GM21825 (cell line): ENCODE measurements around the gene NGEF.
"Not testable (repeated sequence)": the region's sequence is repeated elsewhere in the genome, so short reads cannot be mapped to it uniquely, and the experiment has no call there.

ENCODE experiments used
- ATAC-seq: cut with Tn5 transposase; IDR thresholded peaks from one replicate; pipeline ENCODE4 v1.9.1; 2021; ENCODE audit warnings: mild to moderate bottlenecking, moderate library complexity; ENCODE audit not compliant: unreplicated experiment

Gene NGEF

GRCh38 chr2:232873909-232874641 lies 139.0 kb downstream of the NGEF start:
- no peak for ATAC-seq

DNA sequence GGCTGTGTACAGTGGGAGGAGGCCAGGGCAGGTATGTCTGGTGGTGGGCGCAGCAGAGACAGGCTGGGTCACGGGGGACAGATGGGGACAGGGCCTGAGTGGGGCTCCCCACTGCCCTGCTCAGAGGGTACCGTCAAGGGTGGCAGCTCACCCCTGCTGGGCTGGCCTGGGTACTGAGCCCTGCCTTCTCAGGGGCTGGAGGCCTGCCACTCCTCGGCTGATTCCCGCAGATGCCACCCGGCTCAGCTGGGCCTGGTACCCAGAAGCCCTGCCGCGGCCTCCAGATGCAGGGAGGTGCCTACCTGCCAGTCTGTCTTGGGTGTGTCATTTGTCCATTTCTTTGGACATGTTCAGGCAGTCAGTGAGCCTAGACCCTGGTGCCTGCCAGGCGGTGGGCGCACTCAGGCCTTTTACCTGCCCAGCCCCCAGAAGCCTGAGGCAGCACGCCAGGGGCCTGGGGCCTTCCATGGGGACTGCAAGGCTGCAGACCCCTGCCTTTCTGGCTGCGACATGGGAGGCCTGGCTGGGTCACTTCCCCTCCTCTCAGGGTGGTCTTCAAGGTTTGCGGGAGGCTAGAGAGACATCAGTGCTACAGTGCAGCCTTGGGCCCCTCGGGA lies 139.7 kb downstream of the NGEF start:
- ATAC-seq, result no peak

GRCh38 chr2:232872826-232873225 lies 140.2 kb downstream of the NGEF start:
- no peak for ATAC-seq

DNA sequence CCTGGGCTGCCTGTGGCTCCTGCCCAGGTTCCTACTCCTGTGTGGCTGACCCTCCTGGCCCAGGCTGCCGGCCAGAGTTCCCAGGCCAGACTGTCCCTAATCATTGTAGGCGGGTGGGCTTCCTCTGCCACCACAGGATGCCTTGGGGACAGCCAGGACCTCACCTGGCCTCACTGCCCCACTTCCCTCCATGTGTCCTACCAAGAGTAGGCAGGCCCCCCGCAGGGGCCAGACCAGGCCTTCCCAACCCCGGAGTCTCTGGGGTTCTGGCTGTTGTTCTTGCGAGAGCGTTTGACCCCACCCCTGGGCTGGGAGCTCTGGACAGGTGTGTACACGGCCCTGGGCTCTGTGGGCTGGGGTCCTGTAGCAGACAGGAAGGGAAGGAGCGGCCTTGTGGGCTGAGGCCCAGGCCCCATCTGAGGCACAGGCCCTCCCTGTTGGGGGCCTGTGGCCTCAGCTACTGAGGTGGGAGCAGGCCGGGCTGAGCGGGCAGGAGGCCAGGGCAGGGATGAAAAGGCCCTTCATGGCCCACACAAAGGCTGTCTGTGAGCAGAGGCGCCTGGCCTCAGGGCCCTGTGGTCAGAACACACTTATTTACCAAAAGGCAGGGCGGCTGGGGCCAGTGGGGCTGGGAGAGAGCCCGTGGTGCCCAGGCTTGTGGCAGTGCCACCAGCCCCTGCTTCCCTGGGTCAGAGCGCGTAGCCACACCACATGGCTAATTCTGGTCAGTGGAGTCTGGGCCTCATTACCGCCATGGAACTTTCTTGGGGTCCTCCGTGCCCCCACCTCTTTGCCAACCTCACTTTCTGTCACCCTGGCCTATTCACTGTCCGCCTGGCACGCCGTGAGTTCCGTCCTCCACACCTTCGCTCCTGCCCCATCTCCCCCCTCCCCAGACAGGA lies 141.0 kb downstream of the NGEF start:
- ATAC-seq, result no peak

GRCh38 chr2:232871418-232871834 lies 141.6 kb downstream of the NGEF start:
- no peak for ATAC-seq

GRCh38 chr2:232870766-232871371 lies 142.2 kb downstream of the NGEF start:
- no peak for ATAC-seq

DNA sequence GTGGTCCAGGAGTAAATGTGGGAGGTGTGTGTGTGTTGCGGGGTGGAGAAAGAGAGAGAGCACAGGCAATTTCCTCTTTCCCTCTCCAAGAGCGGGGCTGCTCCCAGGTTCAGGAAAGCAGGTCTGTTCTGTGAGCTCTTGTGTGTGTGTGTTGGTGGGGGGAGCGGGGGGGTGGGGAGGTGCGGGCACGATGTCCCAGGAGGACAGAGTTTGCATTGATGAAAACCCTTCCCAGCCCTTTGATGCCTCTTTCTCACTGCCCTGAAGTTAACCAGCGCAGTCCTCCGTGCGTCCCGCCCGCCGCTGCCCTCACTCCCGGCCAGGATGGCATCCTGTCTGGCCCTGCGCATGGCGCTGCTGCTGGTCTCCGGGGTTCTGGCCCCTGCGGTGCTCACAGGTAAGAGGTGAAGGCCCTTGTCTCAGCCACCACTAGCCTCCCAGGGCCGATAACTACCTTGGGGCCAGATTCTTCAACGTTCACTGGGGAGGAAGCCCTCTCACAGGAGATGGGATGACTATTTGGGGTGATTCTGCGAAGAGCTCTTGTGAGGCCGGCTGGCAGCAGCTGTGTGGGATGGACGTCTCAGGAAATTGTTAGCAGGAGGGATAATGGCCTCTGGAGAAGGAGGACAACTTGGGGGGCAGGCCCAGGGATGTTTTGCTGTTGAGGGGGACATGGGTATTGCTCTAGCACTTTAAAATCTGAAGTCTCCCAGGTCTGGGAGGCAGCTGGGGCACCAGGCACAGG lies 142.9 kb downstream of the NGEF start, which contains the start of gene SNORC:
Gene SNORC (plus strand): TSS at position 247 of the 748 bp plus-strand sequence. CDS start 78 bp downstream, at position 325.
- ATAC-seq, result no peak

GRCh38 chr2:232869138-232870017 lies 143.7 kb downstream of the NGEF start:
- ATAC-seq, result no peak

- no peak for ATAC-seq
These were observed 147.0 kb downstream of the NGEF start for GRCh38 chr2:232866104-232866503.

GRCh38 chr2:232865165-232865564 lies 147.9 kb downstream of the NGEF start:
- no peak for ATAC-seq

- no peak for ATAC-seq
These were observed 149.1 kb downstream of the NGEF start for GRCh38 chr2:232863996-232864395.

GRCh38 chr2:232861353-232861752 lies 151.7 kb downstream of the NGEF start:
- ATAC-seq, result no peak

DNA sequence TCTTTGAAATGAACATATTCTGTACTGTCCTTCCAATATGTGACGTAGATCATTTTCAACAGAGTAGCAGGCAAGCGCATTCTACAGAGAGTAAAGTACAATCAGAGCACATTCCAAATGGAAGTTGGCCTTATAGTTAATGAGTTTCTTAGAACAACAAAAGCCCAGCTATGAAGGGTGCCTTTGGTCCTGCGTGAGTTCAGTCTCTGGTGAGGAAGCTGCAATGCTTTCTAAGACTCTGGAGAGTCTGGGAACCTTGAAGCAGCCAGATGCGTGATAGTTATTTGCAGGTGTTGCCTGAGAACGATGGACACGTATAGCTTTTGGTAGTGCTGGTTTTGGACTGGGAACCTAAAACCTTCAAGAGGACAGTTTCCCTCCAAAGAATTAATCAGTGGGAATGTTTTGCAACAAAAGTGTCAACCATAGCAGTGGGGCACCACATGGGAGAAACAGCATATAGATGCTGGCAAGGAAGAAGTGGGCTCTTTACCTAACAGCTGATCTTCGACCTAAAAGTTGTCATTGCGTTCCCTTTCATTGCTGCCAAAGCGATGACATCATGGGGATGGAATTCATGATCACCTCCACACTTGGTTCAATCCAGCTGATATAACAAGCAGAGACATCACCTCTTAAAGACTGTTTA lies 152.3 kb downstream of the NGEF start:
- ATAC-seq, result no peak

GRCh38 chr2:232859385-232859916 lies 153.6 kb downstream of the NGEF start:
- no peak for ATAC-seq

- no peak for ATAC-seq
These were observed 155.9 kb downstream of the NGEF start for GRCh38 chr2:232857158-232857563.

DNA sequence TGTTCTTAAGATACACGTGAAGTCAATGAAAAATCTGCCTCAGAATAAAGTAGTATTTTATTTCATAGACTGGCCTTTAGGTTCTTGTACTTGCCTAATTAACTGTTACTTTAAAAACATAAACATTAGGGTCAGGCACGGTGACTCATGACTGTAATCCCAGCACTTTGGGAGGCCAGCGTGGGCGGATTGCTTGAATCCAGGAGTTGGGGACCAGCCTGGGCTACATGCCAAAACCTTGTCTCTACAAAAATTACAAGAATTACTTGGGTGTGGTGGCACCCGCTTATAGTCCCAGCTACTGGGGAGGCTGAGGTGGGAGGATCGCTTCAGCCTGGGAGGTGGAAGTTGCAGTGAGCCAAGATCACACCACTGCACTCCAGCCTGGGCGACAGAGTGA lies 159.0 kb downstream of the NGEF start:
- ATAC-seq, result no peak

DNA sequence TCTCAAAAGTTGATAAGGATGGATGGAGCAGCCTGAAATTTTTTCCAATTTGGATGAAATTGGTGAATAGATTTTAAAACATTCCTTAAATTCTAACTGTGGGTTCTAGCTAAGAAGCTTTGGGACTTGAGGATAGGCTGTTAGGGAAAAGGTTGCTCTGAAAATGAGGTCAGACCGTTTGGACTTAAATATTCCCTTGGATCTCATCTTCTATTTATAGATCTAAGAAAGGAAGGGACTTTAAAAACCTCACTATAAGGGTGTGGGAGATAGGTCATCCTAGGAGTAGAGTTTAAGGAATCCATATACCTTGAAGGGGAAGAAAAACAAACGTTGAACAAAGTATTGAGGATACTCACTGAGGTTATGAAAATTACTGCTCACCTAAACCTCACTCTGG lies 160.4 kb downstream of the NGEF start:
- no peak for ATAC-seq

DNA sequence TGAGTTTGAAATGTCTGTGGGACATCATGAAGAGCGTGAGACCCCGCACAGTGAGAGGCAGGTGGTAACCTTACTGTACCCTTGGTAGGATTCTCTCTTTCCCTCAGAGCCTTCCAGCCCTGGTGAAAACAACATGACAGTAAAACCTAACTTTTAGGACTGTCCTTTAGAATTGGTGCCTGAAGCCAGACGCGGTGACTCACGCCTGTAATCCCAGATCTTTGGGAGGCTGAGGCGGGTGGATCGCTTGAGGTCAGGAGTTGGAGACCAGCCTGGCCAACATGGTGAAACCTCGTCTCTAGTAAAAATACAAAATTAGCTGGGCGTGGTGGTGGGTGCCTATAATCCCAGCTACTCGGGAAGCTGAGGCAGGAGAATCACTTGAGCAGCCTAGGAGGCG lies 161.0 kb downstream of the NGEF start:
- not testable (repeated sequence) for ATAC-seq

- ATAC-seq, result no peak
These were observed 163.0 kb downstream of the NGEF start for GRCh38 chr2:232850039-232850438.
